Stimulated activated CD8-positive, alpha-beta memory T cell treated with anti-CD3 and anti-CD28 coated beads, Interleukin-7, amount 100 ng/mL, for 24 hours (primary cell): ENCODE results near the gene GARIN5B.

Experiments used
- DNase-seq: peaks from one replicate; pipeline ENCODE4 v3.0.0-alpha.2; 2020; ENCODE audit warnings: low read depth

GARIN5B gene

GRCh38 chr19:55370305-55370988, 7.4 kb upstream of the GARIN5B start, which contains the start of gene IL11:
Gene IL11, minus strand, starts transcription at chr19:55370463. Its CDS starts 153 bp downstream, at chr19:55370310.
- DNase-seq, result no peak

GRCh38 chr19:55369653-55370304, 6.7 kb upstream of the GARIN5B start:
- no peak for DNase-seq

GRCh38 chr19:55368701-55369563, 5.9 kb upstream of the GARIN5B start:
- DNase-seq, result no peak

DNA sequence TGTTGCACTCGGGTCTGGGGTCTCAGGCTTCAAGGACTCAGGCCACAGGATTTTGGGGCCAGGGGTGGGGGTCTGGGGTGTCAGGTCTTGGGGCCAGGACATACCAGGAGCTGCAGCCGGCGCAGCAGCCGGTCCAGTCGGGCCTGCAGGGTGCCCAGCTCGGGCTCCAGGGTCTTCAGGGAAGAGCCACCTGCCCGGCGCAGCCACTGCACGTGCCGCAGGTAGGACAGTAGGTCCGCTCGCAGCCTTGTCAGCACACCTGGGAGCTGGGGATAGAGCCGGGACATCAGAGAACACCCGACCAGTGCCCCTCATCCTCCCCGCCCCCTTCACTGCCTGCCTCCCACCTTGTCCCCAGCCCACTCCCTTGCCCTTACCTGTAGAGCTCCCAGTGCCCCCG, 5.0 kb upstream of the GARIN5B start:
- no peak for DNase-seq

- DNase-seq, result no peak
Observed at GRCh38 chr19:55366790-55367189, 3.7 kb upstream of the GARIN5B start.

GRCh38 chr19:55365964-55366363, 2.9 kb upstream of the GARIN5B start:
- DNase-seq, result no peak

- DNase-seq, result no peak
Observed at GRCh38 chr19:55365245-55365644, 2.2 kb upstream of the GARIN5B start.

GRCh38 chr19:55362174-55362989, 678 bp downstream of the GARIN5B start:
- no peak for DNase-seq

DNA sequence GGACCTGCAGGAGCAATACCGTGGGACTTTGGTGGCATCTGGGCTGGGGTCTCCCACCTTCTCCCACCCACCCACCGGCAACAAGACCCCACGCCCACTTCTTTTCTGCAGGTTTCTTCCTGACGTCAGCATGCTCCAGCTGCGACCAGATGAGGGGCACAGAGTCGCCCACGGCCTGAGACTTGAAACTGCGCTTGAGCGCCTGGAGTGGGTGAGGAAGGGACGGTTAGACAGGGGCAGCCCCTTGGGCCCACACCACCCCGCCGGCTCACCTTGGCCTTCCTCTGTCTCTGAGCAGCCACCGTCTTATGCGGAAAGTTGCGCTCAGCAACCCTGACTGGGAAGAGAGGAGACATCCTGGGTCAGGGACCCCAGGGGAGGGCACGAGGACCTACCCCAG, 2.2 kb downstream of the GARIN5B start:
- DNase-seq, result no peak

- DNase-seq, result no peak
Observed at GRCh38 chr19:55358943-55359908, 3.8 kb downstream of the GARIN5B start.

- DNase-seq, result no peak
Observed at GRCh38 chr19:55358493-55358892, 4.6 kb downstream of the GARIN5B start.

DNA sequence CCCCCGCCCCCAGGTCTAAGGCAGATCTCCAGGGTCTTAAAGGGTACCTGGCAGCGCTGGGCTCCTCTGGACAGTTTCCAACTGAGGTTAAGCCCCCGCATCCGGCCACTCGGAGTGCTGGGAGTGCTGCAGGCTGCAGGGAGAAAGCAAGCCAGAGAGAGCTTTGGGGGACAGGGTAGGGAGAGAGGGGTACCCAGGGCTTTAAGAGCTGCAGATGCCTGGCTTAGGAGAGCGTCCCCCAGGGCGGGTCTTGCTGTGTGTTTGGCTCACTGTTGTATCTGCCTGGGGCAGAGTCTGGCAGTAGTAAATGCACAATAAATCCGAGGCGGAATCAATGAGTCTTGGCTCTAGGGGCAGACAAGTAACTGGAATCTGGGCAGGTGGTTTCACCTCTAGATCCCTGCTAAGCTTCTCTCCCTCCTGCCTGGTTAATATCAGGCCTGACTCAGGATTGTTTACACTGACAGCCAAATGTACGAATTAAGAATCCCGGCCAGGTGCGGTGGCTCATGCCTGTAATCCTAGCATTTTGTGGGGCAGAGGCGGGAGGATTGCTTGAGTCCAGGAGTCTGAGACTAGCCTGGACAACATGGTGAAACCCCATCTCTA, 7.7 kb downstream of the GARIN5B start:
- DNase-seq, result no peak

GRCh38 chr19:55354698-55355212, 8.3 kb downstream of the GARIN5B start, which contains the start of gene COX6B2:
Gene COX6B2, minus strand, starts transcription at chr19:55354719. Its CDS starts 198 bp downstream, at chr19:55354521.
- no peak for DNase-seq

DNA sequence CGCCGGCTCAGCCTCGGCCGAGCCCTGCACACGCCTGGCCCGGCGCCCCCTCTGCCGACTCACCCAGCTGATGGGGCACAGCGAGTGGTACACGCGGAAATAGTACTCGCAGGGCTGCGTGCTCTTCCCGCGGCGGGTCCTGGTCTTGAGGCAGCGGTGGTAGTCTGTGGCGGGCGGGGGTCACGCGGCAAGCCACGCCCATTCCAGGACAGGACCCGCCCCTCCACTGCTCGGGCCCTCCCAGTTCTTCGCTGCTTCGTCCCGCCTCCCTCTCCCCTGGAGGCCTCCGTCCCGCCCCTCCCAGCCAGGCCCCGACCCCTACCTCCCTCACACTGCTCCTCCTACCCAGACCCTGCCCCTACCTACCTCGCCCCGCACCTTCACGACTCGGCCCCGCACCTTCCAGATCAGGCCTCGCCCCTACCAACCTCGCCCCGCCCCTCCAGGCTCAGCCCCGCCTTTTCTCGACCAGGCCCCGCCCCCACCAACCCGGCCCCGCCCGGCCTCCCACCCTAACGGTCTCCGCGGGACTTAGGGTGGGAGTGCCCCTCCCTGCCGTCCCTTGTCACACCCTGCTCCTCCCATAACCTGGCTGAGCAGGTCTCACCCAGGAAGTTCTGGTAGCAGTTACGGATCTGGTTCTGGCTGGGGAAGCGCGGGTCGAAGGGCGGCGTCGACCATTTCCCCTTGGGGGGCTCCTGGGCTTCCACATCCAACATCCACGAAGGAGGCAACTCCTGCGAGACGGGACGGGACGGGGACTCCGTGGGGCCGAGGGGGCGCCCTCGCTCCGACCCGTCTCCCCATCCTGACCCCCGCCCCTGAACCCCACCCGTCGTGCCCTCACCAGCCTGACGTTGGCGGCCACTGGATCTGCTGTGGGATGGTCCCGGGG, 9.0 kb downstream of the GARIN5B start:
- DNase-seq, result no peak

GRCh38 chr19:55353356-55353802, 9.7 kb downstream of the GARIN5B start:
- no peak for DNase-seq

DNA sequence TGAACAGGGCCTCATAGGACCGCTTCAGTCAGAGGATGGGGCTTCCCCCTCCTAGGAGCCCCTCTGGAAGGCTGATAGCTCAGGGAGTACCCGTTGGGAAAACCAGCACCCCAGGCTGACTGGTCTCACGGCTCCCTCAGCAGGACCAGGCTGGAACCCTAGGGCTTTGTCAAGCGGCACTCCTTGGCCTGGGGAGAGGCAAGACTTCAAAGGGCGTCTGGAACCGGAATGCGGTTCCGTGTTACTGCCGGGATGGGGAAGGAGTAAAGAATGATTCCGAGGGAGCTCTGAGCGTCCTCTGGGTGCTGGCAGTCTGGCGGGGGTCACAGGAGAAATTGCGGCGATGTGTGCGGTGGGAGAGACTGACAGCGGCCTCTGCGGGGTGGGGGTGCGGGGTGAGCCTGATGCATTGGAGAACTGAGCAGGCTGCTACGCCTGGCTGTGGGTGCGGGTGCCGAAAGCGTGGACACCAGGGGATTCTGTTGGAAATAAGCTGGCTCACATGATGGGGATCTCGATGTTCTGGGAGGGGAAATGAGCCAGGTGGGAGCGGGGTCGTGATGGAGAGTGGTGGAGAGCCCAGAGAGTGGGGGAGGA, 10.4 kb downstream of the GARIN5B start:
- no peak for DNase-seq

GRCh38 chr19:55352040-55352439, 11.0 kb downstream of the GARIN5B start:
- no peak for DNase-seq

DNA sequence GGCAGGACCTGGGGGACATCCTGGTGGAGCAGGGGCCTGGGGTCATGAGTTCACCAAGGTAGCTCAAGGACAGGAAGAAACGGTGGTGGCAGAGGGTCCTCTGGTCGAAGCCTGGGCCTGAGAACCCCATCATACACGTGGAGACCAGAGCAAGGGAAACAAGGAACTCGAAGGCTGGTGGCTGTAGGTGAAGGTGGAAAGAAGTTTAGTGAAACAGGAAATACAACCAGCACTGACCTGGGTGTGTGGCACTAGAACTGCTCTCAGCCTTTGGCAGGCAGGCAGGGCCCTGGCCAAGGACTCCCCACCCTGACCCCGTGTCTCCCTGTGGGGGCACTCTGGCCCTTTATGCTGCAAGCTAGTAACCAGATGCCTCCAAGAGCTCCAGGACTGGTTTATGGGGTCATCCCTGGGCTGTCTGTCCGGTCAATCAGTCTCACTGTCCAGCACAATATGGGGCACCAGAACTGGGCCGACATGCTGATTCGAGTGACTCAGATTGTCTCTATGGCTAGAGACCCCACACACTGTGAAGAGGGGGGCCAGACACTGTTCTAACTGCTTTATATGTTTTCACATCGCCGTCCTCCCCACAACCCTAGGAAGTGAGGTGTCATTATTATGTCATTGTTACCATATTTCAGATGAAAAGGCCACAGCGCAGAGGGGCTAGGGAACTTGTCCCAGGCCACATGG, 12.3 kb downstream of the GARIN5B start:
- no peak for DNase-seq
